Measurements from ENCODE around the gene OR12D1. TPM values are rescaled to one million over a fixed set of nuclear protein-coding genes. Genes with fewer than 3 reads are reported as not detected.

Gene OR12D1
- total RNA-seq, 1 donor from 2014 or later: not detected

DNA sequence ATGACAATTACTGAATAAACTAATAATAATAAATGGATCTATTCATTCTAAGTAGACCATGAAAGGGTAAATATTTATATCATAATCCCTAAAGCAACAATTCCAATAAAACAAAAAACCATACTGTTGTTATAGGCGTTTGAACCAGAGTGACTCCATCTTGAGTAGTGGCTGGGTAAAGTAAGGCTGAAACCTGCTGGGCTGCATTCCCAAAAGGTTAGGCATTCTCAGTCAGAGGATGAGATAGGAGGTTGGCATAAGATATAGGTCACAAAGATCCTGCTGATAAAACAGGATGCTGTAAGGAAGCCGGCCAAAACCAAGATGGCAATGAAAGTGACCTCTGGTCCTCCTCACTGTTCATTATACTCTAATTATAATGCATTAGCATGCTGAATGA lies 50.6 kb downstream of the OR12D1 start:
- DNase-seq (ENCODE audit: low spot score): no peak

GRCh38 chr6:29465801-29466200 lies 51.1 kb downstream of the OR12D1 start:
- DNase-seq (ENCODE audit: low spot score): no peak

GRCh38 chr6:29466241-29466640 lies 51.5 kb downstream of the OR12D1 start:
- DNase-seq (ENCODE audit: low spot score): no peak

Other genes with a start within 250 kb of the OR12D1 start
- gene OR2J2, start 244.0 kb upstream of the OR12D1 start, total RNA-seq: not detected
- not detected for gene OR14J1, start 113.2 kb upstream of the OR12D1 start, total RNA-seq
- gene OR5V1, start 46.1 kb upstream of the OR12D1 start, total RNA-seq: not detected
- gene OR12D3, start 39.6 kb upstream of the OR12D1 start, total RNA-seq: not detected
- not detected for gene OR12D2, start 19.3 kb upstream of the OR12D1 start, total RNA-seq
- not detected for gene OR10C1, start 24.4 kb downstream of the OR12D1 start, total RNA-seq
- not detected for gene OR11A1, start 42.1 kb downstream of the OR12D1 start, total RNA-seq
- gene OR2H1, start 42.2 kb downstream of the OR12D1 start, total RNA-seq: not detected
- gene MAS1L, start 73.0 kb downstream of the OR12D1 start, total RNA-seq: not detected
- not detected for gene UBD, start 144.8 kb downstream of the OR12D1 start, total RNA-seq
- not detected for gene OR2H2, start 170.2 kb downstream of the OR12D1 start, total RNA-seq
- gene GABBR1, start 218.3 kb downstream of the OR12D1 start, total RNA-seq: 33.5 TPM
- gene MOG, start 242.2 kb downstream of the OR12D1 start, total RNA-seq: not detected